ENCODE measurements around the gene AEN. TPM values are rescaled to one million over a fixed set of nuclear protein-coding genes. Genes with fewer than 3 reads are reported as not detected.

AEN gene
- total and polyA plus RNA-seq, 2 donors (not counting 3 experiments of a cell fraction or from before 2014, with no cell fraction given), result 34.2 to 35.6 TPM

- Histone ChIP-seq H3K27me3 (ENCODE audit: control insufficient read depth in 2 of 2, insufficient read depth in 2 of 2, low read length in 2 of 2) (peaks cover 8 to 10% of the 10 kb centered on the region in 2 experiments), H3K4me3 (replicated peaks in 1 of 3; ENCODE audit: insufficient read depth in 1 of 3, low read depth in 1 of 3, low read length in 3 of 3) (no peak overlapping the region), H3K9ac (replicated peaks; ENCODE audit: extremely low read depth, insufficient read depth, low read length) (no peak overlapping the region), H2AFZ (ENCODE audit: low read depth, low read length) (no peak overlapping the region), H3K9me3 (replicated peaks; ENCODE audit: control insufficient read depth, insufficient read depth, low read length) (no peaks in the 10 kb centered on the region), H3K4me1 (ENCODE audit: control insufficient read depth, extremely low read depth, insufficient read depth, low read length) (peaks cover 4% of the 10 kb centered on the region), H3K9me1 (replicated peaks; ENCODE audit: control insufficient read depth, extremely low read depth, insufficient read depth, low read length) (no peaks in the 10 kb centered on the region), H4K20me1 (replicated peaks; ENCODE audit: control insufficient read depth, extremely low read depth, insufficient read depth, low read length) (no peaks in the 10 kb centered on the region), H3K79me2 (ENCODE audit: control insufficient read depth, insufficient read depth, low read length) (no peaks in the 10 kb centered on the region), H3K36me3 (ENCODE audit: control insufficient read depth in 2 of 2, extremely low read depth in 1 of 2, insufficient read depth in 2 of 2, low read length in 2 of 2) (no peaks in the 10 kb centered on the region), H3K27ac (ENCODE audit: insufficient read depth, low read depth, low read length) (no peak overlapping the region), H3K4me2 (ENCODE audit: insufficient read depth, low read length) (no peak overlapping the region)
- ChIA-PET CTCF (interaction anchor here (1.6 kb wide), 1 partner anchor 11 kb away, joined by 4 read pairs; no protein-coding TSS in a partner anchor), POLR2A (no interaction called here)
- TF ChIP-seq EZH2 (IDR thresholded peaks at IDR 0.05; ENCODE audit: borderline replicate concordance, low read depth, low read length, severe bottlenecking) (no peak), FOS (IDR thresholded peaks at IDR 0.05; ENCODE audit: borderline replicate concordance, insufficient read depth, low read length) (no peak), POLR2AphosphoS5 (IDR thresholded peaks at IDR 0.05; ENCODE audit: insufficient read depth, low read depth, low read length) (no peak), JUN (IDR thresholded peaks at IDR 0.05; ENCODE audit: borderline replicate concordance, insufficient read depth, insufficient read length, low read depth) (no peak), MAX (IDR thresholded peaks at IDR 0.05; ENCODE audit: insufficient read depth, insufficient read length) (no peak), CTCF (IDR thresholded peaks at IDR 0.05; ENCODE audit: extremely low read depth in 1 of 2, insufficient read depth in 1 of 2, low read depth in 1 of 2, low read length in 2 of 2) (no peak), MYC (IDR thresholded peaks at IDR 0.05; ENCODE audit: low read depth, low read length) (no peak), POLR2A (IDR thresholded peaks at IDR 0.05; ENCODE audit: low read depth, low read length) (no peak), GATA2 (IDR thresholded peaks at IDR 0.05; ENCODE audit: insufficient read depth, insufficient read length, low read depth, low read length) (no peak)
- intact Hi-C loops (cut with micrococcal nuclease) (no loop called here), dilution Hi-C loops (cut with MboI; ENCODE audit: extremely low pct_ligation_motif_present, low sequenced_read_pairs) (no loop called here)
- DNase-seq (ENCODE audit: low read depth, low spot score) (no peak), FAIRE-seq (no peak)
- BruUV-seq (replicated peaks), result no TSS peak
Observed at GRCh38 chr15:88613074-88613944, 7.8 kb upstream of the AEN start.
